ENCODE results near the gene FBF1.

DNA sequence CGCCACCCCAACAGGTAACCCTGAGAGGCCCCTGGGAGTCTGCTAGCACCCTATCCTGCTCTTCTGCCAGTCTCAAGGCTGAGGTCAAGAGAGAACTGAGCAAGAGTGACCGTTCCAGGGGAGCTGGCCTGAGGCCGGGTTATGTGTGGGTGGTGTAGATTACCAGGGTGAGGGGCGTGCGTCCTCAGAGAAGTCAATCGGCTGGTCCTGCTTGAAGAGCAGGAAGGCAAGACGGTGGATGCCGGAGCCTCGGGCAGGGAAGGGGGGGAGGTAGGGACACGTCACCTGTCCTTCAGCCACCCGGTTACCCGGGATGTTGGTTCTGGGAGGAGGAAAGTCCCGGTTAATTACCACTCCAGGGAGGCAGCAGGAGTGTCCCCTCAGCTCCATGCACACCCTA, 41.5 kb downstream of the FBF1 start:
- TF ChIP-seq, protein P1, sequence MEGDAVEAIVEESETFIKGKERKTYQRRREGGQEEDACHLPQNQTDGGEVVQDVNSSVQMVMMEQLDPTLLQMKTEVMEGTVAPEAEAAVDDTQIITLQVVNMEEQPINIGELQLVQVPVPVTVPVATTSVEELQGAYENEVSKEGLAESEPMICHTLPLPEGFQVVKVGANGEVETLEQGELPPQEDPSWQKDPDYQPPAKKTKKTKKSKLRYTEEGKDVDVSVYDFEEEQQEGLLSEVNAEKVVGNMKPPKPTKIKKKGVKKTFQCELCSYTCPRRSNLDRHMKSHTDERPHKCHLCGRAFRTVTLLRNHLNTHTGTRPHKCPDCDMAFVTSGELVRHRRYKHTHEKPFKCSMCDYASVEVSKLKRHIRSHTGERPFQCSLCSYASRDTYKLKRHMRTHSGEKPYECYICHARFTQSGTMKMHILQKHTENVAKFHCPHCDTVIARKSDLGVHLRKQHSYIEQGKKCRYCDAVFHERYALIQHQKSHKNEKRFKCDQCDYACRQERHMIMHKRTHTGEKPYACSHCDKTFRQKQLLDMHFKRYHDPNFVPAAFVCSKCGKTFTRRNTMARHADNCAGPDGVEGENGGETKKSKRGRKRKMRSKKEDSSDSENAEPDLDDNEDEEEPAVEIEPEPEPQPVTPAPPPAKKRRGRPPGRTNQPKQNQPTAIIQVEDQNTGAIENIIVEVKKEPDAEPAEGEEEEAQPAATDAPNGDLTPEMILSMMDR (IDR thresholded peaks at IDR 0.05; ENCODE audit: low read depth, low read length, poor library complexity, severe bottlenecking) = no peak
- TF ChIP-seq EZH2phosphoT487 (IDR thresholded peaks at IDR 0.05; ENCODE audit: borderline replicate concordance, low read length) = no peak
